T-helper 17 cell (primary cell): Measurements from ENCODE around the gene VPS33B. TPM values are rescaled to one million over a fixed set of nuclear protein-coding genes. Genes with fewer than 3 reads are reported as not detected.

ENCODE experiments used
- total RNA-seq, 4 donors: library from RNA in 2 of 4; stranded (reverse) in 2 of 4; gene quantifications; one replicate each; pipeline ENCODE4 v1.2.3 and lab custom pipeline; 2022 to 2026

The VPS33B gene
- total RNA-seq, 2 donors from 2014 or later = 19.2 to 23.6 TPM

Other genes with a start within 250 kb of the VPS33B start
- 100 to 1,000 TPM; 133 to 260 TPM for gene FURIN, start 154.0 kb downstream of the VPS33B start, total RNA-seq
- gene FES, start 138.1 kb downstream of the VPS33B start, total RNA-seq = 10 to 100 TPM in 1 of 2 donors, 1 to 10 TPM in 1; 6.0 to 12.7 TPM
- gene MAN2A2, start 119.3 kb downstream of the VPS33B start, total RNA-seq = 100 to 1,000 TPM; 159 to 186 TPM
- 10 to 100 TPM; 11.1 to 12.9 TPM for gene HDDC3, start 90.0 kb downstream of the VPS33B start, total RNA-seq
- gene UNC45A, start 87.3 kb downstream of the VPS33B start, total RNA-seq = 10 to 100 TPM; 36.9 to 38.3 TPM
- gene RCCD1, start 67.7 kb downstream of the VPS33B start, total RNA-seq = 1 to 10 TPM; 3.7 to 5.3 TPM
- gene PRC1, start 28.1 kb downstream of the VPS33B start, total RNA-seq = 10 to 100 TPM; 19.9 to 40.6 TPM
- gene SV2B, start 77.7 kb upstream of the VPS33B start, total RNA-seq = under 1 TPM in 1 of 2 donors, not detected in 1; 0.10 TPM